ENCODE measurements around the gene HEYL.
"Not testable (repeated sequence)": the region's sequence is repeated elsewhere in the genome, so short reads cannot be mapped to it uniquely, and the experiment has no call there.

The HEYL gene

DNA sequence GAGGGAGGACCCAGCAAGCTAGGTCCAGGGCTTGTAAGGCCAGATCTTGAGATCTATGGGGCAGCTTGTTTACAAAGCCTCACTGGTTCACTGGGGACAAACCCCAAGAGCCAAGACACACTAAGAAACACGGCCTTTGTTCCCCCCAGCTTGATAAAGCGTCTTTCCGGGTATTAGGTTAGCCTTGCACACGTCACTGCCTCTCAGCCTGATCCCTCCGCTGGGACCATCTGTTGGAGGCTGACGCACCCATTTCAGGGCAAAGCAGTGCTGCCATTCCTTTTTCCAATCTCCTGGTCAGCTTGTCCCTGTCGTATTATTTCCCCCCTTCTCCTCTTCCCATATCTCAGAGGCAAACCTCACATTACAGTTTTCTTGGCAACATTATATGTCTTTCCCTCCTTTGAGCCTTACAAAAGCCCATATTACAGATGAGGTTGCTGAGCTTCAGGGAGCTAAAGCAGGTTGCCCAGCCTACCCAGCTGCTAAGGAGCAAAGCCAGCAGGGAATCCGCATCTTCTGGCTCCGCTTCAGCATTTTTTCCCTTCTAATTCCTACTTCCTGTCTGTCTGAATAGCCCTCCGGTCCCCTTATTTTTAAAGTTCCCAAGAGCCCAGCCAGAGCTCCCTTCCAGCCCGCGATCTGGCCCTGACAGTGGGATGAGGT lies 4.1 kb downstream of the HEYL start:
- no peak for DNase-seq

DNA sequence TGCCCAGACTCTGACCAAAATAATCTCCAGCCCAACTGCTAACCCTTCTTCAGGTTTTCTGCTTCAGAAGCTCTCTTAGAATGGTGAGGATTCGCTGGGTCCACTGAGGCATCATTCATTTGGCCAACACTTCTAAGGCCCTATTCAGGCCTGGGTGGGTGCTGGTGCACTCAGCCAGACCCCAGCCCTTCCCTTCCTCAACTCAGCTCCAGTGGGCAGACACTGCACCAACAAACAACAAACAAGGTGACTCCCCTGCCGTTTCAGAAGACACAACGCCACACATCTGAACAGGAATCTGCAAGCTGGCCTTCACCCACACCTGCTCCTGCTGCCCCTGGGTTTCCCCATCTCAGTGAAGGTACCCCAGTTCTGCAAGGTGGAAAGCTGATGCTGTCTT lies 6.0 kb downstream of the HEYL start:
- no peak for DNase-seq

DNA sequence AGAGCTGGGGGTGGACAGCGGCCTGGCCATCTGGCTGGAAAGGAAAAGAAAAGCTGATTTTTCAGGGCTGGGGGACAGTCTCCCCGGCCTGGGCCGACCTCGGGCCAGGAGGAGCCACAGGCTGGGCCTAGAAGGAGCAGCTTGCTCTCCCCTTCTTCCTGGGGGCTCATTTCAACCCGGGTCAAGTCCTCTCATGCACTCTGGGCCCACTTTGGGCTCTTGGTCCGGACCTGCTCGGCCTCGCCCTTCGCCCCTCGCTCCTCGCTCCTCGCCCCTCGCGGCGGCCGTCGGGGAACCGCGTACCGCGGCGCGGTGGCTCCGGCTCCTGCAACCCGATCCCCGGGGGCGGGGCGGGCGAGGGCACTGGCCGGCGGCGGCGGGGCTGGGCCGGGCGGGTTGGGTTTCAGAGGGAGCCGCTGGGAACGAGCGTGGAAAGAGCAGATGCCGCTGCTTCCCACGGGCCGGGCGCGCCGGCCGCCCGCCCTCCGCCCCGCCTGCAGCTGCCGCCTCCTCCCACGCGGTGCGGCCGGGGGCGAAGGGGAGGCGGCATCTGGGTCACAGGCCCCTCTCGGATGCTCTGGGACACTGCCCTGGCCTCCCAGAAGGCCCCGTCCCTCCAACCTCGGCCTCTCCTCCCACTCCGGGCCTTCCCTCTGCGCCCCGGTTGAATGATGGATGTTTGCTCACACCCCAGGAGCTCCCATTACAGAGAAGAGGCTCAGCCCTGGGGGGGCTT lies 6.6 kb downstream of the HEYL start:
- peak; percentile 97 for DNase-seq

- no peak for DNase-seq
Measured at GRCh38 chr1:39632323-39632681, 7.1 kb downstream of the HEYL start.

- DNase-seq = no peak
Measured at GRCh38 chr1:39631361-39632322, 7.8 kb downstream of the HEYL start.

GRCh38 chr1:39628807-39629350 lies 10.6 kb downstream of the HEYL start:
- DNase-seq = no peak

DNA sequence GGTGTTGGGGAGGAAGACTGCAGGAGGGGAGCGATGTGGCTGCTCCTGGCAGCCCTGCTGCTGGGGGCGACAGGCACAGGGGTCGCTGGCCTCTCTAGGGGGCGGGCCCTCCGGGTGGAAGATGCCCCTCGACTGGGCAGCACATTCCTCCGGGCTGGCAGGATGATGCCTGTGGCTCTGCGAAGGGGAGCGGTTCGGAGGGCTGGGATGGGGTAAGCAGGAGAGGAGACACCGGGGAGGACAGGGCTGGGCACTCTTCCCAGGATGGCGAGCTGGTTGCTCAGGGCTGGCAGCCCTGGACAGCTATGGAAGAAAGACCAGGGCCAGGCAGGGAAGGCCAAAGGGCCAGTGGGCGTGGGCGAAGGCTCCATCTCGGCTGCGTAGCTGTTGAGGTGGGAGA lies 12.8 kb downstream of the HEYL start:
- DNase-seq = no peak

GRCh38 chr1:39625462-39626273 lies 13.8 kb downstream of the HEYL start:
- no peak for DNase-seq

DNA sequence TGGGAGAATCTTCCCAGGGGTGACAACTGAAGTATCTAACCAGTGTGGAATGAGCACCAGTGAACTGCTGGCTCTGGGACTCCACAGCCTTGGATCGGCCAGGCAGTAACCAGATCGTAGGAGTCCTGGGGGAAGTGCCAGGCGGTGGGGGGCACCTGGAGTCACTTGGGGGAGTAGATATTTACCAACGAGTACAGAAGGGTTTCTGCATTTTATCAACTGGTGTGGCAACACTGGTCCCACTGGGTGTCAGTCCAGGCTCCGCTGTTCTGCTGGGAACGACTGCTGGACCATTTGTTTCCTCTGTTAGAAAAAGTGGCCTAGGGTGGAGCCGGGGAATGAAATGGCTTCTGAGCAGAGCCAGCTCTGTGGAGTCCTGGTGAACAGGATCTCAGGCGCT lies 14.4 kb downstream of the HEYL start:
- DNase-seq = no peak

DNA sequence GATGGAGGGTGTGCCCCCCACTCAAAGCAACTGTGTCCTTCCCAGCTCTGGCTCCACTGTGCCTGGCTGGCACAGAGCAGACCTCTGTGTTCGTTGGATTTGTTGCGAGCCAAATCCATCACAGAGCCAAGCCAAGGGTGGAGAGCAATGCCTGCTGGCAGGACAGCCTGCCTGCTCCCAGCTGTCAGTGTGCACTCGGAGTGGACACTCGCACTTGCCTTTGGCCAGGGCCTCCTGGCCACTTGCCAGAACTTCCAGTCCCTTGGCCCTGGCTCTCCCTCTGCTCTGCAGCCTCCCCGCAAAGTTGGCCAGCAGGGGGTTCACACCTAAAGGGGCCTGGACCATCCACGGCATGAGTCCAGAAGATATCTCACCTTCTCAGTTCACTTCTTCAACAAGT lies 16.4 kb downstream of the HEYL start:
- DNase-seq = no peak

GRCh38 chr1:39622427-39622826 lies 17.0 kb downstream of the HEYL start:
- no peak for DNase-seq

GRCh38 chr1:39620659-39621165 lies 18.7 kb downstream of the HEYL start:
- DNase-seq = no peak

GRCh38 chr1:39617488-39618049 lies 21.9 kb downstream of the HEYL start:
- DNase-seq = no peak

DNA sequence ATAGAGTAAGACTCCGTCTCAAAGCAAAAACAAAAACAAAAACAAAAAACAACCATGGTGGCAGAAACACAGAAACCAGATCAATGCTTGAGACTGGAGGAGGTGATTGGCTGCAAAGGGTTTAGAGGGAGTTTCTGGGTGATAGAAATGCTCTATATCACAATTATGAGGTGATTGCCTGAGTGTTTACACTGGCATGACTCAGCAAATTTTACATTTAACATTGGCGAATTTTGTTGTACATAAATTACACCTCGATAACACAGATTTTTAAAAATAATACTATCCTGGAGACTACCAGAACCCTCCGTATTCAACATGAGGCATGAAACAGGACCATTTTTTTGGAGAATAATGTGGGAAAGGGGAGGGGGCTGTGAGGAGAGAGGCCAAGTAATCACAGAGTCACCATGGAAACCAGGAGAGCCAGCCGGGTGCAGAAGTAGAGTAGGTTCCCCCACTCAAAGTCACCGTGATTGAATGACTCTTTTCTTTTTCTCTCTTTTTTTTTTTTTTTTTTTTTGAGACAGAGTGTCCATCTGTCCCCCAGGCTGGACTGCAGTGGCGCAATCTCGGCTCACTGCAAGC lies 24.3 kb downstream of the HEYL start:
- no peak for DNase-seq

- DNase-seq = no peak
Measured at GRCh38 chr1:39614488-39614887, 25.0 kb downstream of the HEYL start.

DNA sequence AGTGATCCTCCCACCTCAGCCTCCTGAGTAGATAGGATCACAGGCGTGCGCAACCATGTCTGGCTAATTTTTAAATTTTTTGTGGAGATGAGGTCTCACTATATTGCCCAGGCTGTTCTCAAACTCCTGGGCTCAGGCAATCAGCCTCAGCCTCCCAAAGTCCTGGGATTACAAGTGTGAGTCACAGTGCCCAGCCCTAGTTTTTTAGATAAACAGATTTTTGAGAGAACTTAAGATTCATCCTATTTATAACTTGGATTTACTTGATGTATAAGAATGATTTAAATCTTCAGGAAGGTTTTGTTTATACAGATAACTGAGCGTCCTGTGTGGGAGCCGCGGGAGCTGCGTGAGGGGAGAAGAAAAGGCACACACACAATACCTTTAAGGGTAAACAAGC lies 26.2 kb downstream of the HEYL start:
- DNase-seq = no peak

DNA sequence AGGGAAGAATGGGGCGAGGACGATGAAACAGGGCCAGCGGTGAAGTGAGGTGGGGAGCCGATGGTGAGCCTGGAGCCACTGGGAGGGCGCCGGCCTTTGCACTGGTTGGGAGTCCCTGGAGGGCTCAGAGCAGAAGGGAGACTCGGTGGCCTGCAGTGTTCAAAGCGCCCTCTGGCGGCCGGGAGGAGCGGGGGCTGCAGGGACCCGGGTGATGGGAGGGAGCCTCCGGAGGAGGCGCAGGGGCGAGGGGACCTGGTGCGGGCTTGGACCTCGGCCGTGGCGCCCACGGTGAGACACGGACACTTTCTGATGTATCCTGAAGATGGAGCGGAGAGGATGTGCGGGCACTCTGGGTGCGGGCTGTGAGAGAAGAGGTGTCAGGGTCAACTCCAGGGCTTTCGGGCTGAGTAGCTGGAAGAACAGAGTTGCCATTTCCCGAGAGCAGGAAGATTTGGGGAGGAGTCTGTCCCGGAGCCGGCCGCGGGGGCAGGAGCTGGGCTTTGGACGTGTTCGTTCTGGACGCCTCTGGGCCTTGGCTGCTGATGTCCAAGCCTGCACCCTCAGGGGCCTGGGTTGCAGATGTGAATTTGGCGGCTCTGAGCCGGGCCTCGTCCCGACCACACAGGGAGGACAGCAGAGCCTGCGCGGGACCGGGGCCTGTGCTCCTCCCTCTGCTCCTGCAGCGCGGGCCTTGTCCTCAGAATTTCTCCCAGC lies 29.7 kb downstream of the HEYL start:
- DNase-seq = peak; percentile 90

DNA sequence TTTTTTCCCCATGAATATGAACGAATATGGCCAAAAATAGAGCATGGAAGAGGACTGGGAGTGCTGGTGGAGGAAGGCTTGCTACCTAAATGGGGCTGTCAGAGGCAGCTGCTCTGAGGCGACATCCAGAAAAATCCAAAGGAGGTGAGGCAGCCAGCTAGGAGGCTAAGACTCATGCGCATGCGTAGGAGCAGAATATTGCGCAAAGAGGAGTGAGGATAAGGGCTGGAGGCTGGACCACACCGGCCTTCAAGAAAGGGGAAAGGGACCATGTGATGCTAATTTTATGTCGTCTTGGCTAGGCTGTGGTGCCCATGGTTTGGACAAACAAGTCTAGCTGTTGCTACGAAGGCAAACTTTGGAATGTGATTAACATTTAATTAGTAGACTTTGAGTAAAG lies 30.5 kb downstream of the HEYL start:
- no peak for DNase-seq

GRCh38 chr1:39603677-39604076 lies 35.8 kb downstream of the HEYL start:
- DNase-seq = not testable (repeated sequence)

DNA sequence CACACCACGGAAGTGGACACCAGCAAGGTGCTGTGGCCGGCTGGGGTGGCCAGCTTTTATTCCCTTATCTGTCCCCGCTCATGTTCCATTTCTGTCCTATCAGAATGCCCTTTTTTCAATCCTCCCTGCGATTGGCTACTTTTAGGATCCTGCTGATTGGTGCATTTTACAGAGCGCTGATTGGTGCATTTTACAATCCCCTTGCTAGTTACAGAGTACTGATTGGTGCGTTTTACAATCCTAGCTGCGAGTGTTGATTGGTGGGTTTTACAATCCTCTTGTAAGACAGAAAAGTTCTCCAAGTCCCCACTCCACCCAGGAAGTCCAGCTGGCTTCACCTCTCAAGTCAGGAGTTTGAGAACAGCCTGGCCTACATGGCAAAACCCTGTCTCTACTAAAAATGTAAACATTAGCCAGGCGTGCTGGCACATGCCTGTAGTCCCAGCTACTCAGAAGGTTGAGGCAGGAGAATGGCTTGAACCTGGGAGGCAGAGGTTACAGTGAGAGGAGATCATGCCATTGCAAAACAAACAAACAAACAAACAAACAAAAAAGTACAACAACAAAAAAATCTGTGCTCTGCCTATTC lies 37.7 kb downstream of the HEYL start:
- DNase-seq = not testable (repeated sequence)

Data from NCI-H2029 (cell line).